Activated B cell treated with CpG ODN at 0.5 μM for 24 hours (primary cell): ENCODE data around the gene CACNB1. TPM values are rescaled to one million over a fixed set of nuclear protein-coding genes. Genes with fewer than 3 reads are reported as not detected.
"Not testable (repeated sequence)": the region's sequence is repeated elsewhere in the genome, so short reads cannot be mapped to it uniquely, and the experiment has no call there.

ENCODE experiments used
- ATAC-seq: fragments of 200-7000 bp; cut with Tn5 transposase; one replicate; pipeline ENCODE4 v1.10.0; 2021; ENCODE audit warnings: low read depth, mild to moderate bottlenecking, moderate library complexity
- CTCF ChIA-PET: fragments of 350-600 bp; sonication (Branson Sonifier 250); formaldehyde crosslinking; loops from one replicate; lab custom pipeline; 2021; ENCODE audit warnings: antibody characterized with exemption; lab: Charles Lee
- POLR2A ChIA-PET: fragments of 350-600 bp; sonication (Branson Sonifier 250); formaldehyde crosslinking; loops from one replicate; lab custom pipeline; 2021; ENCODE audit warnings: antibody characterized with exemption; lab: Charles Lee
- DNase-seq: peaks from one replicate; pipeline ENCODE4 v3.0.0; 2022
- H3K27ac Mint-ChIP-seq: one replicate; pipeline ENCODE4 v1.8.0; 2020; ENCODE audit warnings: mixed read lengths
- H3K27me3 Mint-ChIP-seq: one replicate; pipeline ENCODE4 v1.8.0; 2021; ENCODE audit warnings: mixed read lengths
- H3K36me3 Mint-ChIP-seq: one replicate; pipeline ENCODE4 v1.8.0; 2021; ENCODE audit warnings: low read depth, mixed read lengths
- H3K4me1 Mint-ChIP-seq: one replicate; pipeline ENCODE4 v1.8.0; 2021; ENCODE audit warnings: mixed read lengths
- H3K4me3 Mint-ChIP-seq: one replicate; pipeline ENCODE4 v1.8.0; 2020; ENCODE audit warnings: mild to moderate bottlenecking, mixed read lengths
- H3K9me3 Mint-ChIP-seq: one replicate; pipeline ENCODE4 v1.8.0; 2020; ENCODE audit warnings: mixed read lengths
- CTCF ChIP-seq: fragments of 200-600 bp; IDR thresholded peaks from one replicate; pipeline ENCODE4 v1.8.0; 2022; ENCODE audit warnings: antibody characterized with exemption, mild to moderate bottlenecking
- intact Hi-C: fragments of 100-400 bp; cut with micrococcal nuclease; formaldehyde crosslinking; loops from one replicate; pipeline ENCODE4 v1.15.1; 2024
- total RNA-seq: library from RNA; stranded (reverse); gene quantifications from 2 replicates; pipeline ENCODE4 v1.2.3, GENCODE V29; 2022

CACNB1 gene
- total RNA-seq, 1 donor from 2014 or later, result 5.7 TPM

GRCh38 chr17:39138431-39139160 is 58.9 kb downstream of the CACNB1 start:
- Mint-ChIP-seq H3K4me1 (no peaks in the 10 kb centered on the region), H3K9me3 (peaks cover 2% of the 10 kb centered on the region), H3K27me3 (no peaks in the 10 kb centered on the region), H3K27ac (no peak overlapping the region), H3K36me3 (no peaks in the 10 kb centered on the region), H3K4me3 (no peak overlapping the region)
- intact Hi-C loops, result no loop called here
- POLR2A ChIA-PET, result no interaction called here
- no peak for ATAC-seq
- no peak for TF ChIP-seq CTCF
- DNase-seq, result no peak
- CTCF ChIA-PET, result no interaction called here

GRCh38 chr17:39134878-39135277 is 62.6 kb downstream of the CACNB1 start:
- TF ChIP-seq CTCF, result no peak
- H3K36me3 Mint-ChIP-seq, result no peaks in the 10 kb centered on the region

GRCh38 chr17:39132192-39132610 is 65.3 kb downstream of the CACNB1 start:
- ATAC-seq (no peak), DNase-seq (no peak)
- Mint-ChIP-seq H3K27me3 (peaks cover 6% of the 10 kb centered on the region), H3K4me3 (no peak overlapping the region), H3K27ac (no peak overlapping the region), H3K4me1 (no peaks in the 10 kb centered on the region), H3K36me3 (no peaks in the 10 kb centered on the region), H3K9me3 (no peaks in the 10 kb centered on the region)
- POLR2A ChIA-PET, result interaction anchor here (0.6 to 1.0 kb wide), 2 partner anchors 13 to 123 kb away, joined by 3 read pairs; no protein-coding TSS in a partner anchor
- intact Hi-C loops, result no loop called here
- CTCF ChIA-PET, result no interaction called here
- TF ChIP-seq CTCF, result no peak

More at GRCh38 chr17:39134878-39135277, 62.6 kb downstream of the CACNB1 start:
- no peak overlapping the region for H3K27ac Mint-ChIP-seq
- H3K4me1 Mint-ChIP-seq, result no peaks in the 10 kb centered on the region
- no peak for ATAC-seq
- CTCF ChIA-PET, result no interaction called here
- H3K27me3 Mint-ChIP-seq, result peaks cover 6% of the 10 kb centered on the region
- no peak for DNase-seq
- H3K9me3 Mint-ChIP-seq, result no peaks in the 10 kb centered on the region
- intact Hi-C loops, result no loop called here
- POLR2A ChIA-PET, result no interaction called here
- H3K4me3 Mint-ChIP-seq, result no peak overlapping the region

- intact Hi-C loops, result no loop called here
- Mint-ChIP-seq H3K9me3 (no peaks in the 10 kb centered on the region), H3K4me1 (no peaks in the 10 kb centered on the region), H3K27ac (no peak overlapping the region), H3K36me3 (no peaks in the 10 kb centered on the region), H3K27me3 (peaks cover 6% of the 10 kb centered on the region), H3K4me3 (no peak overlapping the region)
- ChIA-PET CTCF (no interaction called here), POLR2A (no interaction called here)
- no peak for ATAC-seq
- no peak for TF ChIP-seq CTCF
- no peak for DNase-seq
Measured at GRCh38 chr17:39131616-39132015, 65.9 kb downstream of the CACNB1 start.

GRCh38 chr17:39130205-39130604 is 67.3 kb downstream of the CACNB1 start:
- Mint-ChIP-seq H3K4me3 (no peak overlapping the region), H3K4me1 (no peaks in the 10 kb centered on the region), H3K36me3 (no peaks in the 10 kb centered on the region), H3K9me3 (no peaks in the 10 kb centered on the region), H3K27me3 (peaks cover 6% of the 10 kb centered on the region), H3K27ac (no peak overlapping the region)
- ChIA-PET POLR2A (no interaction called here), CTCF (no interaction called here)
- no peak for TF ChIP-seq CTCF
- DNase-seq, result no peak
- no peak for ATAC-seq
- intact Hi-C loops, result no loop called here

GRCh38 chr17:39129544-39129943 is 67.9 kb downstream of the CACNB1 start:
- H3K27ac Mint-ChIP-seq, H3K4me1 Mint-ChIP-seq, CTCF ChIA-PET, DNase-seq, intact Hi-C loops, ATAC-seq, POLR2A ChIA-PET, H3K4me3 Mint-ChIP-seq, H3K9me3 Mint-ChIP-seq, H3K27me3 Mint-ChIP-seq, H3K36me3 Mint-ChIP-seq: not testable (repeated sequence)
